LNCaP clone FGC (cell line): ENCODE results near the gene PPDPF.
A peak's percentile ranks its signal among the peaks of the same experiment; 100 is the strongest.

Experiments
- DNase-seq: peaks from one replicate; pipeline ENCODE4 v3.0.0-alpha.2; 2011; ENCODE audit warnings: low read depth
- H3K4me3 ChIP-seq: 2 replicates; pipeline ENCODE4 v1.5.1; 2011; ENCODE audit warnings: mild to moderate bottlenecking, low read depth, low read length, control low read depth
- CTCF ChIP-seq: IDR thresholded peaks from 2 replicates; pipeline ENCODE4 v1.5.1; 2012; ENCODE audit warnings: mild to moderate bottlenecking; ENCODE audit not compliant: control insufficient read depth, insufficient read depth; ENCODE audit errors: extremely low read depth

The PPDPF gene

GRCh38 chr20:63520504-63520933, at the start of gene PPDPF:
PPDPF (plus strand) TSS chr20:63520765; CDS start chr20:63521309, 544 bp downstream.
- DNase-seq, result no peak
- H3K4me3 ChIP-seq, result peak within 1 kb of the TSS; percentile 77

GRCh38 chr20:63471002-63471716, 49.4 kb upstream of the PPDPF start:
- no peak for TF ChIP-seq CTCF
- H3K4me3 ChIP-seq, result no peak overlapping the region; the same call in 1 of the 2 replicates
- DNase-seq, result no peak

More at GRCh38 chr20:63520504-63520933, at the start of gene PPDPF:
- no peak for TF ChIP-seq CTCF

- no peak for TF ChIP-seq CTCF
- no peak for DNase-seq
- peak overlapping the region; percentile 45 for H3K4me3 ChIP-seq
Measured at GRCh38 chr20:63471717-63471980, 48.9 kb upstream of the PPDPF start.

GRCh38 chr20:63471981-63472831, 48.4 kb upstream of the PPDPF start, which contains the start of gene KCNQ2:
KCNQ2 (minus strand) TSS chr20:63472655; CDS start chr20:63472463, 192 bp downstream.
- TF ChIP-seq CTCF, result no peak
- peak within 1 kb of the TSS; percentile 45 for H3K4me3 ChIP-seq
- no peak for DNase-seq

GRCh38 chr20:63472862-63473390, 47.6 kb upstream of the PPDPF start:
- no peak for TF ChIP-seq CTCF
- H3K4me3 ChIP-seq, result no peak overlapping the region
- no peak for DNase-seq

GRCh38 chr20:63473555-63474449, 46.8 kb upstream of the PPDPF start:
- no peak for TF ChIP-seq CTCF
- no peak for DNase-seq
- H3K4me3 ChIP-seq, result no peak overlapping the region
